GM18907 (cell line): ENCODE results near the gene ADGRV1.

ENCODE experiments used
- ATAC-seq: cut with Tn5 transposase; IDR thresholded peaks from one replicate; pipeline ENCODE4 v1.9.1; 2021; ENCODE audit warnings: mild to moderate bottlenecking, moderate library complexity; ENCODE audit not compliant: unreplicated experiment

The ADGRV1 gene

GRCh38 chr5:91144491-91145332 lies 586.1 kb downstream of the ADGRV1 start:
- no peak for ATAC-seq

GRCh38 chr5:91145333-91145620 lies 586.7 kb downstream of the ADGRV1 start:
- ATAC-seq, result no peak

- ATAC-seq, result no peak
Observed at GRCh38 chr5:91146230-91146629, 587.6 kb downstream of the ADGRV1 start.

GRCh38 chr5:91146905-91147600 lies 588.5 kb downstream of the ADGRV1 start:
- ATAC-seq, result no peak

- ATAC-seq, result no peak
Observed at GRCh38 chr5:91150234-91150633, 591.6 kb downstream of the ADGRV1 start.

GRCh38 chr5:91150636-91151035 lies 592.0 kb downstream of the ADGRV1 start:
- no peak for ATAC-seq

GRCh38 chr5:91151947-91152346 lies 593.4 kb downstream of the ADGRV1 start:
- no peak for ATAC-seq

GRCh38 chr5:91154338-91154737 lies 595.7 kb downstream of the ADGRV1 start:
- ATAC-seq, result no peak

- ATAC-seq, result no peak
Observed at GRCh38 chr5:91155274-91155673, 596.7 kb downstream of the ADGRV1 start.

- no peak for ATAC-seq
Observed at GRCh38 chr5:91156242-91156641, 597.6 kb downstream of the ADGRV1 start.

- no peak for ATAC-seq
Observed at GRCh38 chr5:91158011-91158410, 599.4 kb downstream of the ADGRV1 start.

GRCh38 chr5:91159647-91160046 lies 601.0 kb downstream of the ADGRV1 start:
- ATAC-seq, result no peak

- ATAC-seq, result no peak
Observed at GRCh38 chr5:91160714-91161285, 602.2 kb downstream of the ADGRV1 start.

GRCh38 chr5:91162534-91163381 lies 604.2 kb downstream of the ADGRV1 start:
- ATAC-seq, result peak; percentile 100

GRCh38 chr5:91164424-91164823 lies 605.8 kb downstream of the ADGRV1 start:
- ATAC-seq, result no peak

GRCh38 chr5:91166059-91166807 lies 607.6 kb downstream of the ADGRV1 start:
- no peak for ATAC-seq

- ATAC-seq, result no peak
Observed at GRCh38 chr5:91168859-91169258, 610.3 kb downstream of the ADGRV1 start.

GRCh38 chr5:91170266-91170665 lies 611.7 kb downstream of the ADGRV1 start:
- no peak for ATAC-seq

GRCh38 chr5:91171322-91171721 lies 612.7 kb downstream of the ADGRV1 start:
- no peak for ATAC-seq

- no peak for ATAC-seq
Observed at GRCh38 chr5:91174396-91174795, 615.8 kb downstream of the ADGRV1 start.

GRCh38 chr5:91175708-91176107 lies 617.1 kb downstream of the ADGRV1 start:
- no peak for ATAC-seq
